ENCODE measurements around the gene SPATA3.
"Not testable (repeated sequence)": the region's sequence is repeated elsewhere in the genome, so short reads cannot be mapped to it uniquely, and the experiment has no call there.

SPATA3 gene

GRCh38 chr2:230995821-230996220, at the start of gene SPATA3:
Gene SPATA3 (plus strand): TSS chr2:230996121. CDS start chr2:230996234, 113 bp downstream.
- DNase-seq (ENCODE audit: low read depth) = no peak

GRCh38 chr2:230946429-230947234, 49.3 kb upstream of the SPATA3 start:
- no peak for DNase-seq (ENCODE audit: low read depth)

GRCh38 chr2:230947235-230947576, 48.7 kb upstream of the SPATA3 start:
- DNase-seq (ENCODE audit: low read depth) = no peak

- DNase-seq (ENCODE audit: low read depth) = peak; percentile 35
These were observed 48.0 kb upstream of the SPATA3 start for GRCh38 chr2:230947908-230948365.

- no peak for DNase-seq (ENCODE audit: low read depth)
These were observed 45.7 kb upstream of the SPATA3 start for GRCh38 chr2:230949966-230950873.

GRCh38 chr2:230950874-230951339, 45.0 kb upstream of the SPATA3 start:
- no peak for DNase-seq (ENCODE audit: low read depth)

- DNase-seq (ENCODE audit: low read depth) = no peak
These were observed 44.5 kb upstream of the SPATA3 start for GRCh38 chr2:230951396-230951795.

- DNase-seq (ENCODE audit: low read depth) = no peak
These were observed 43.5 kb upstream of the SPATA3 start for GRCh38 chr2:230952226-230952956.

GRCh38 chr2:230953845-230954244, 42.1 kb upstream of the SPATA3 start:
- no peak for DNase-seq (ENCODE audit: low read depth)

- DNase-seq (ENCODE audit: low read depth) = no peak
These were observed 41.2 kb upstream of the SPATA3 start for GRCh38 chr2:230954746-230955145.

- DNase-seq (ENCODE audit: low read depth) = no peak
These were observed 40.7 kb upstream of the SPATA3 start for GRCh38 chr2:230955163-230955737.

- DNase-seq (ENCODE audit: low read depth) = no peak
These were observed 38.8 kb upstream of the SPATA3 start for GRCh38 chr2:230956827-230957755.

- DNase-seq (ENCODE audit: low read depth) = no peak
These were observed 38.0 kb upstream of the SPATA3 start for GRCh38 chr2:230957756-230958391.

- DNase-seq (ENCODE audit: low read depth) = no peak
These were observed 36.8 kb upstream of the SPATA3 start for GRCh38 chr2:230958820-230959756.

- DNase-seq (ENCODE audit: low read depth) = no peak
These were observed 35.9 kb upstream of the SPATA3 start for GRCh38 chr2:230960026-230960425.

GRCh38 chr2:230961091-230961491, 34.8 kb upstream of the SPATA3 start:
- DNase-seq (ENCODE audit: low read depth) = no peak

- DNase-seq (ENCODE audit: low read depth) = no peak
These were observed 31.7 kb upstream of the SPATA3 start for GRCh38 chr2:230964136-230964730.

GRCh38 chr2:230967113-230967512, 28.8 kb upstream of the SPATA3 start:
- DNase-seq (ENCODE audit: low read depth) = no peak

GRCh38 chr2:230968314-230968713, 27.6 kb upstream of the SPATA3 start:
- DNase-seq (ENCODE audit: low read depth) = not testable (repeated sequence)
